GM19351 (cell line): ENCODE data around the gene KCNE1.
"Not testable (repeated sequence)": the region's sequence is repeated elsewhere in the genome, so short reads cannot be mapped to it uniquely, and the experiment has no call there.

ENCODE experiments used
- ATAC-seq: cut with Tn5 transposase; IDR thresholded peaks from one replicate; pipeline ENCODE4 v1.9.1; 2021; ENCODE audit warnings: mild to moderate bottlenecking, moderate library complexity; ENCODE audit not compliant: unreplicated experiment

KCNE1 gene

GRCh38 chr21:34428441-34428840 is 83.6 kb downstream of the KCNE1 start:
- ATAC-seq, result not testable (repeated sequence)

GRCh38 chr21:34427339-34427738 is 84.7 kb downstream of the KCNE1 start:
- ATAC-seq, result not testable (repeated sequence)

DNA sequence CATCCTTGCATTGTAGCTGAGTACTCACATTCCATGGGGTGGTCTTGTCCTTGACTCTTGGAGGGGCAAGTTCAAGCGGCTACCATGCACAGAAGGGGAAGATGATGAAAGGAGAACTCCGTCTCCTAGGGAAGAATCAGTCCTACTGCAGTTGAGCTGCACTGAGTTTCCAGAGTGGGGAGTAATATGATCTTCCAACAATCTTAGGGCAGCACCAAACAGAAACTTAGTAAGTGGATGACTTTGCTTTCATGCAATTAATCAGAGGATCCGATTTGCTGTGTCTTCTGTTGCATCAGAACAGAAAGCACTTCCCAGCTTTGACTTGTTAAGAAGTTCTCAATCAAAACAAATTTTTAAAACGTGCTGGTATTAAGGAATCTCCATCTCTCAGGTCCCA is 88.2 kb downstream of the KCNE1 start, which contains the start of gene SMIM34:
Gene SMIM34 (minus strand): TSS at position 147 of the 400 bp plus-strand sequence. CDS start 112 bp downstream, at position 35.
- not testable (repeated sequence) for ATAC-seq

GRCh38 chr21:34417448-34418077 is 94.4 kb downstream of the KCNE1 start:
- ATAC-seq, result not testable (repeated sequence)

DNA sequence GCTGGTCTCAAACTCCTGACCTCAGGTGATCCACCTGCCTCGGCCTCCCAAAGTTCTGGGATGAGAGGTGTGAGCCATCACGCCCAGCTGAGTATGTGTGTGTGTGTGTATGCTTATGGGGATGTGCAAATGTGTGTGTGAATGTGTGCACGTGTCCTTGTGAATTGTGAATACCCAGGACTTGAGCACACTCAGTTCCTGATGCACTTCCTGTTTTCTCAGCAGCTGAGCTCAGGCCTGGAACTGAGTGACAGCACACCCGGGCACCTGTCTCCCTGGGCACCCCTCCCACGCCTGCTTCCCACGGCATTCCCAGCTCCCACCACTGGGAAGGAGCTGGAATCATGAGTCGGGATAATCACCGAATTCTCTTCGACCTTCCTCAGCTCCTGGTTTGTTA is 104.7 kb downstream of the KCNE1 start:
- ATAC-seq, result not testable (repeated sequence)

GRCh38 chr21:34406676-34407075 is 105.3 kb downstream of the KCNE1 start:
- not testable (repeated sequence) for ATAC-seq

- not testable (repeated sequence) for ATAC-seq
Observed at GRCh38 chr21:34406102-34406501, 105.9 kb downstream of the KCNE1 start.

DNA sequence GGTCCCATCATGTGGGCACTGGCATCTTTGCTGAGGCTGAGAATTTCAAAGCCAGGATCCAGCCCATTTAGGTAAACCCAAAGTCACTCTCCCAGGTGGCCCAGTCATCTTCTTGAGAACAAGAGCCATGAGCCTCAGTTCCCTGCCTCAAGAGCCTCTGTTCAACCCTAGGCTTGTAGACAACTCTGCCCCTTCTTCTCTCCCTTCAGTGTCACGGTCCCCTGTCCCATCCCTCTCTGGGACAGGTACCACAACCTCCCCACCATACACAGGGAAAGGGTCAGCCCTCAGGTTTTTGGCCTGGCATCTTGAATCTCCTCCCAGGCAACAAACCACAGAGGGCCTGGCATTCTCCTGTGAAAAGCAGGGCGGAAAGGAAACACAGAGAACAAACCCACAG is 106.3 kb downstream of the KCNE1 start:
- not testable (repeated sequence) for ATAC-seq

GRCh38 chr21:34404742-34405141 is 107.3 kb downstream of the KCNE1 start:
- not testable (repeated sequence) for ATAC-seq

GRCh38 chr21:34400522-34400921 is 111.5 kb downstream of the KCNE1 start:
- not testable (repeated sequence) for ATAC-seq
